Measurements from ENCODE around the gene R3HDM2.

- no peak for TF ChIP-seq CTCF (conservative IDR thresholded peaks at IDR 0.05 in 1 of 2, IDR thresholded peaks at IDR 0.05 in 1 of 2; ENCODE audit: low read depth in 1 of 2, low read length in 2 of 2)
- TF ChIP-seq EZH2 (IDR thresholded peaks at IDR 0.05; ENCODE audit: low read length, missing control alignments) = no peak
Observed at GRCh38 chr12:57369202-57369601, 61.6 kb downstream of the R3HDM2 start.

Data from fibroblast of lung (primary cell).